C4-2B (cell line): Measurements from ENCODE around the gene AMMECR1.

ENCODE experiments used
- ZFX ChIP-seq: fragments of 450-650 bp; IDR thresholded peaks from 2 replicates; pipeline ENCODE4 v1.6.1; 2017
- TF ChIP-seq, protein P1 (sequence below): fragments of 450-650 bp; conservative IDR thresholded peaks from 2 replicates; pipeline ENCODE4 v1.5.1; 2017; ENCODE audit warnings: mild to moderate bottlenecking

DNA sequence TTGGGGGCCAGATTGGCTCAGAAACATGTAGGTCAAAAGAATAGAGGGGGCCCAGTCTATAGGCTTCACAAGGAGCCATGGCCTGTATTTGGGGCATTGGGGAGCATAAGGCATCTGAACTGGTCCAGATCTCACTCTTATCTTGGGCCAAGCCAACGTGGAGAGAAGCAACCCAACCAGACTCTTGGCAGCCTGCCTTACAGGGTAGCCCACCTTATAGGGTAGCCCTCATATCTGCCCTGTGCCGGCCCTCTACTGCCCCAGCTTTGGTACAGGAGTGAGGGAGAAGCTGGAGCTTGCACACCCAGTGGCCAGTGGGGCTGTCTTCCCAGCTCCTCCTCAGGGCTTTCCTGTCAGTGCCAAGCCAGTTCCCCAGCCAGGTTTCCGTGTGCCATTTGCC is 142.2 kb downstream of the AMMECR1 start:
- TF ChIP-seq, protein P1, sequence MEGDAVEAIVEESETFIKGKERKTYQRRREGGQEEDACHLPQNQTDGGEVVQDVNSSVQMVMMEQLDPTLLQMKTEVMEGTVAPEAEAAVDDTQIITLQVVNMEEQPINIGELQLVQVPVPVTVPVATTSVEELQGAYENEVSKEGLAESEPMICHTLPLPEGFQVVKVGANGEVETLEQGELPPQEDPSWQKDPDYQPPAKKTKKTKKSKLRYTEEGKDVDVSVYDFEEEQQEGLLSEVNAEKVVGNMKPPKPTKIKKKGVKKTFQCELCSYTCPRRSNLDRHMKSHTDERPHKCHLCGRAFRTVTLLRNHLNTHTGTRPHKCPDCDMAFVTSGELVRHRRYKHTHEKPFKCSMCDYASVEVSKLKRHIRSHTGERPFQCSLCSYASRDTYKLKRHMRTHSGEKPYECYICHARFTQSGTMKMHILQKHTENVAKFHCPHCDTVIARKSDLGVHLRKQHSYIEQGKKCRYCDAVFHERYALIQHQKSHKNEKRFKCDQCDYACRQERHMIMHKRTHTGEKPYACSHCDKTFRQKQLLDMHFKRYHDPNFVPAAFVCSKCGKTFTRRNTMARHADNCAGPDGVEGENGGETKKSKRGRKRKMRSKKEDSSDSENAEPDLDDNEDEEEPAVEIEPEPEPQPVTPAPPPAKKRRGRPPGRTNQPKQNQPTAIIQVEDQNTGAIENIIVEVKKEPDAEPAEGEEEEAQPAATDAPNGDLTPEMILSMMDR = no peak
- TF ChIP-seq ZFX = no peak
